Superior temporal gyrus (tissue), 1 donor: ENCODE results near the gene RBBP8NL.
"Not testable (repeated sequence)": the region's sequence is repeated elsewhere in the genome, so short reads cannot be mapped to it uniquely, and the experiment has no call there.

Source experiments
- DNase-seq: peaks from one replicate; pipeline ENCODE4 v3.0.0-alpha.2; 2016; ENCODE audit errors: extremely low spot score

Gene RBBP8NL

GRCh38 chr20:62374331-62375152 is 52.8 kb downstream of the RBBP8NL start:
- no peak for DNase-seq

DNA sequence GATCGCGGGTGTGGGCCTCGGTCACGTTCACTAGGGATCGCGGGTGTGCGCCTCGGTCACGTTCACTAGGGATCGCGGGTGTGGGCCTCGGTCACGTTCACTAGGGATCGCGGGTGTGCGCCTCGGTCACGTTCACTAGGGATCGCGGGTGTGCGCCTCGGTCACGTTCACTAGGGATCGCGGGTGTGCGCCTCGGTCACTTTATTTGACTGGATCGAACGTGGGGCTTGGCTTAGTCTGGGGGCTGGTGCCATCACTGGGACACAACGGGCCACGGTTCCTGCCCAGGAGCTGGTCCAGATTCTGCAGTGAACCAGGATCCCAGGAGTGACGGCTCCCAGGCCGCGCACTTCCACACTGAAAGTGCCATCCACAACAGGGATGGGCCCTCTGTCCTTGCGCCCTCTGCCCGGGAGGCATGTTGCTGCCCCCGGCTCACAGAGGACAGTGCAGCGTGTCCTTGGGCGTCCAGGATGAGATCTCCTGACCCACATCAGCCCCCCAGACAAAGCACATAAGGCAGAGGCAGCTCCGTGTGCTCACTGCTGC is 53.6 kb downstream of the RBBP8NL start:
- DNase-seq = not testable (repeated sequence)

- DNase-seq = no peak
These were observed 55.0 kb downstream of the RBBP8NL start for GRCh38 chr20:62372042-62372993.

GRCh38 chr20:62371588-62372041 is 55.7 kb downstream of the RBBP8NL start:
- DNase-seq = no peak

DNA sequence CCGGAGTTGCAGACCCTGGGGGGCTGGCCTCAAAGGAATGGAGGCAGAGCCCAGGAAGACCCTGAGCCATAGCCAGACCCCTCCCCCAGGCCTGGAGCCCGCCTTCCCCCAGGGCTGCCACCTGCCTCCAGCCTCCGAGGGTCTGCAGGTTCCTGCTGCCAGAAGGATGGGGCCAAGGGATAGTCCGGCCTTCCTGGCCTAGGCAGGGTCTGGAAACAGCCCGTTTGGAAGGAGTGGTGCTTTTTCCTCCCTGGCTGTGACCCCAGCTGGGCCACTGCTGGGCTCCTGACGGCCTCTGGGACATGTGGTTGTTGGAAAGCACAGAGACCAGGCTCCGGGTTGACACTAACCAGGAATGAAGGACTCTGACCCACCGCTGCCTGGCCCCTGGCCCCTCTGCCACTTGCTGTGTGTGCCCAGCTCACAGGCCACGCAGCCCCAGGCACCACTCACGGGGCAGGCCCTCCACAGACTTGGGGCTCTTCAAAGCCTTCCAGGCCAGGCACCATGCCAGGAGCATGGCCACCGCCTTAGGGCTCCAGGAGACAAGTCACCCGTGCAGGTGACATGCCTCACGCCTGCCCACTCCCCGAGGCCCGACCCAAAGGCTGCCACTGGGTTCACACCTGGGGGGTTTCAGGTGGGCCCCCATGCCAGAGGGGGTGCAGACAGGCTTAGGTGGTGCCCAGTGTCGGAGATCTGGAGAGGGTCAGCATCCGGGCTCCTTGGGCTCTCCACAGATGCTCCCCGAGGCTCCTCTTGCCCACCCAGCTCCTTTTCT is 56.3 kb downstream of the RBBP8NL start:
- no peak for DNase-seq

DNA sequence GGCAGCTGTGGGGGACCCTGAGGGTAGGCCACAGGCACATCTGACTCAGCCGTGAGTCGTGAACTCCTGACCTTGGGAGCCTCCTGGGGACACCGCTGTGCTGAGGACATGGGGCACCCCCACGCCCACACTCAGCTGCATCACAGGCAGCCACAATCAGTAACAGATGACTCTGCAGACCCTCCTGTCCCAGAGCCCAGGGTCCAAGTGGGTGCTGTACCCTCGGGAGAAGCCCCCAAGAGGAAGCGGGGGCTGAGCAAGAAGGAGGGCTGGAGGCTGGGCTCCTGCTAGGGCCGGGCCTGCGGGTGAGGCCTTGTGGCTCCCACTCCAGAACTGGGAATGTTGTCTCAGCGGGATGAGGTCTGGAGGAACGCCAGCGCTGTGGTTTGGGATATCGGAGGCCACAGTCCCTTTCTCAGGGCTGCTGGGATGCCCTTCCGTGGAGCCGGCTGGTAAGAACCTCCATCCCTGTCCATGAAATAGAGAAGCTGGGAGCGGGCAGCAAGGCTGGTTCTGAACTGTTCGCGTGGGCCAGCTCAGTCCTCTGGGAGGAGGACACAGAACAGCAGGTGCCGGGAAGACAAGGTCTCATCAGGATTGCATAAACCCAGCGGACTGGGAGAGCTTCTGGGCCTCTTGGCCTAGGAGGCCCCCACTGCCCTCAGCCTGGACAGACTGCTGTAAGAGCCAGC is 57.1 kb downstream of the RBBP8NL start:
- DNase-seq = no peak

- DNase-seq = no peak
These were observed 57.6 kb downstream of the RBBP8NL start for GRCh38 chr20:62369815-62370114.

DNA sequence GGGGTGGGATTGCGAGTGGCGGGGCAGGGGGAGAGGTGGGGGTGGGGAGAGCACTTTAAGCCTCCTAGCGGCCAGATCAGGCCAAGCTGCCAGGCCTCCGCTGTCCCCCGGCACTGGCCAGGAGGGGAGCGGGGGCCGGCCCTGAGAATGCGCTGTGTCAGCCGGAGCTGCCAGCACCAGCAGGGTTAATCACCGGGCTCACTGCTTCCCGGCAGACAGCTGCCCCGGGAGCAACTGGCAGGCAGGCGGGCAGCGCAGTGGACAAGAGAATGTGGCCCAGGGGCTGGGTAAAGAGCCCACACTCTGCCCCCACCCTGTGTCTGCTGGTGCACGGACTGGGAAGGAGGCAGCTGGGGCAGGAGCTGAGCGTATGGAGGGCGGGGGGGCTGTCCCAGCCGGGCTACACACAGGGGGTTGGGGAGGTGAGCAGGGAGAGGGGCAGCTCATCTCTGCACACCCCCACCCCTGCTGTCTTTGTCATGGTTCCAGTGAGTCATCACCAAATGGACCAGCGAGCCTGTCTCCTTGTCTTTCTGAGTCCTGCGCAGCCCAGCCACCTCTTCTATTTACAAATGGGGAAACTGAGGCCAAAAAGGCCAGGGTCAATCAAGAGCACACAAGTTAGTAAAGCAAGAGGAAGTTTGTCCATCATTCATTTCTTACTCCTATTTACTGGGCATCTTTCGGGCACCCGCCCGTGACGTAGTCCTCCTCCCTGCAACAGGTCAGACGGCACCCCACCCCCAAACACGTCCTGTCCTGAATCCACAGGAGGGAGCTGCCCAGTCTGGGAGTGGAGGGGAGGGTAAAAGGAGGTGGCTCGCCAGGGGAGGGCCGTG is 58.1 kb downstream of the RBBP8NL start:
- DNase-seq = no peak

- no peak for DNase-seq
These were observed 58.9 kb downstream of the RBBP8NL start for GRCh38 chr20:62368392-62368975.

GRCh38 chr20:62367633-62368391 is 59.5 kb downstream of the RBBP8NL start:
- DNase-seq = no peak

DNA sequence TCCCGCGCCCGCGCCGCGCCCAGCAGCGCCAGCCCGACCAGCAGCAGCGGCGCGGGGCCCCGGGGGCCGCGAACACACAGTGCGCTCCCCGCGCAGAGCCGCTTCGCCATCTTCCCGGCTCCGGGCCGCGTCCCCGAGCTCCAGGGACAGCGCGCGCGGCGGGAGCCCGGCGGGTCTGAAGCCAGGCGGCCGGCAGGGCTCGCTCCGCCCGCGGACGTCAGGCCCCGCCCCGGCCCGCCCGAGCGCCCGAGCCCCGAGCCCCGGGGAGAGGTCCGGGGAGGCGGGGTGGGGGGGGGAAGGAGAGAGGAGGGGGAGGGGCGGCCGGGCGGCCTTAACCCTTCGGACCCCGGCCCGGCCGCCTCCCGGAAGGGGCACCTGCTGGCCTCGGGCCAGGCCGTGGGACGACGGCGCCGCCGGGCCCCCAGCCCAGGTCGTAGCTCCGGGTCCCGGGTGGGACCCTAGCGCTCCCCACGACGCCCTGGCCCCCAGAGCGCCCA is 60.2 kb downstream of the RBBP8NL start, which contains the start of gene LAMA5:
Gene LAMA5 (minus strand): TSS at position 177 of the 497 bp plus-strand sequence. CDS start 67 bp downstream, at position 110.
- DNase-seq = no peak

- DNase-seq = no peak
These were observed 60.8 kb downstream of the RBBP8NL start for GRCh38 chr20:62366370-62367135.

- no peak for DNase-seq
These were observed 61.4 kb downstream of the RBBP8NL start for GRCh38 chr20:62365814-62366369.

DNA sequence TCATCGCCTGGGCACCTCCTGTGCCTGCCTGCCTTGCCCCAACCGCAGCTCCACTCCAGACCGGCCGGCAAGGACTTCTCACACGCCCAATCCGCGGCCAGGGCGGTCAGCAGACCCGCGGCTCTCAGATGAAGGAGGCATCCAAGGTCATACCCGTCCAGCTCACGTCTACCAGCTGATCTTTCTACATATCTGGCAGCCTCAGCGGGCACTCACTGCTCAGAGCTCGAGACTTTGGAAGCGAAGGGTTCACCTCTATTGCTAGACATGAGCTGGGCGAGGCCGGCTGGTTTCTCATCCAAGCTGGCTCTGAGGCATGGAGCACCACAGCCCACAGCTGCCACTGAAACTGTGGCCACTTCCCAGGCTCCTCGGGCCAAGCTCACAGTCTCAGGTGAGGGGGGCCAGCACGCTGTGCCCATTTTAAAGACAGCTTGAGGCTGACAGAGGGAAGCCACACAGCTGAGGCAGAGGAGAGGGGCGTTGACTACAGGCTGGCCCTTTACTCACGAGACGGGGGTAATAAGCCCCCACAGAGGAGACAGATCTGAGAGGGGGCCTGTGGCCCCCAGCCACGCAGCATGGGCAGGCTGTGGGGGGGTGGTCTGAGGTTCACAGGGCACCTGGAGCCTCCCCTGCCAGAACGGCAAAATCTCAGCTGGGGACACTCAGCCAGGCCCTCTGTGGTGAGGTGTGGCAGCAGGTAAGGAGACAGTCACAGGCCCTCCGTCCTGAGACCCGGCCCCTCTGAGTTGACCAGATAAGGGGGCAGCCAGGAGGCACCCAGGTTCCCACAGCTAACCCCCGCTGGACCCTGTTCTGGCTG is 62.2 kb downstream of the RBBP8NL start:
- DNase-seq = no peak

DNA sequence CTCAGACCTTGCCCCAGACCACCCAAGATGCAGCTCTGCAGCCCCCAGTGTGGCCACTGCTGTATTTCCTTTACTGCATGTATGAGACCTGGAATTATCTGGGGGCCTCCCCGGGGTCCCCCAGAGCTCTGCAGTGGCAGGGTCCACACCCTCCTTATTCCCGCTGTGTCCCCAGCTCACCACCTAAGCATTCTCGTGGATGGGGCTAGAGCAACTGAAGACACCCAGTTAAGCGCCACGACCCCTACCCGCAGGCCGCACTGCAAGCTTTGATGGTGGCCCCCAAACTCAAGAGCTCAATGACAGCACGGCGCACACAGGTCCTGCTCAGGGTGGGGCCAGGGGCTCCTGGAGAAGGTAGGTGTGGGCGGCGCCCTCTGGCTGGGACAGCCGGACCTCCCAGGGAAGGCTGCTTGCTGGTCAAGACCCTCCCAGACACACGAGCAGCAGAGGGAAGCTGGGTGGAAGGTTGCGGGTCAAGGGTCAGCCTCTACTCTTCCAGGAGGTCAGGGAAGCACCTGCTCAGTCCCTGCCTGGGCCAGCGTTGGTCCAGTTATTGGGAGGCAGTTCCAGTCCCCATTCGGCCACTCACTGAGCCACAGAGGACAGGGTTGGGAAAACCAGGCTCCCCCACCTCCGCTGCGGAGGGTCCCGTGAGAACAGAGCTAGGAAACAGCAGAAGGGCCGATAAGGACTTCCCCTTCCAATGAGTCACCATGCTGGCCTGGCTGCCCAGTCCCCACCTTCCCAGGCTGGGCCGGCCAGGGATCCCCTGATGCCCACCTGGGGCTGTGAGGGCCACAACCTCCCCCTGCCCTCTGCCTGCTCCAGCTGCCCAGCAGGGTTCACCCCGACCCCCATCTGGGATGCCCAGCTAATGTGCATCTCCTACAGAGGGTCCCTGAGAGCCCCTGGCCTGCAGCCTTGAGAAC is 63.2 kb downstream of the RBBP8NL start:
- DNase-seq = no peak
